Stimulated activated CD4-positive, alpha-beta T cell treated with anti-CD3 and anti-CD28 coated beads, Interleukin-2, amount 100 ng/mL, for 48 hours (primary cell): Measurements from ENCODE around the gene TRAPPC10.

Source experiments
- DNase-seq, 2 donors: peaks; one replicate each; pipeline ENCODE4 v3.0.0-alpha.2; 2020

The TRAPPC10 gene, protein sequence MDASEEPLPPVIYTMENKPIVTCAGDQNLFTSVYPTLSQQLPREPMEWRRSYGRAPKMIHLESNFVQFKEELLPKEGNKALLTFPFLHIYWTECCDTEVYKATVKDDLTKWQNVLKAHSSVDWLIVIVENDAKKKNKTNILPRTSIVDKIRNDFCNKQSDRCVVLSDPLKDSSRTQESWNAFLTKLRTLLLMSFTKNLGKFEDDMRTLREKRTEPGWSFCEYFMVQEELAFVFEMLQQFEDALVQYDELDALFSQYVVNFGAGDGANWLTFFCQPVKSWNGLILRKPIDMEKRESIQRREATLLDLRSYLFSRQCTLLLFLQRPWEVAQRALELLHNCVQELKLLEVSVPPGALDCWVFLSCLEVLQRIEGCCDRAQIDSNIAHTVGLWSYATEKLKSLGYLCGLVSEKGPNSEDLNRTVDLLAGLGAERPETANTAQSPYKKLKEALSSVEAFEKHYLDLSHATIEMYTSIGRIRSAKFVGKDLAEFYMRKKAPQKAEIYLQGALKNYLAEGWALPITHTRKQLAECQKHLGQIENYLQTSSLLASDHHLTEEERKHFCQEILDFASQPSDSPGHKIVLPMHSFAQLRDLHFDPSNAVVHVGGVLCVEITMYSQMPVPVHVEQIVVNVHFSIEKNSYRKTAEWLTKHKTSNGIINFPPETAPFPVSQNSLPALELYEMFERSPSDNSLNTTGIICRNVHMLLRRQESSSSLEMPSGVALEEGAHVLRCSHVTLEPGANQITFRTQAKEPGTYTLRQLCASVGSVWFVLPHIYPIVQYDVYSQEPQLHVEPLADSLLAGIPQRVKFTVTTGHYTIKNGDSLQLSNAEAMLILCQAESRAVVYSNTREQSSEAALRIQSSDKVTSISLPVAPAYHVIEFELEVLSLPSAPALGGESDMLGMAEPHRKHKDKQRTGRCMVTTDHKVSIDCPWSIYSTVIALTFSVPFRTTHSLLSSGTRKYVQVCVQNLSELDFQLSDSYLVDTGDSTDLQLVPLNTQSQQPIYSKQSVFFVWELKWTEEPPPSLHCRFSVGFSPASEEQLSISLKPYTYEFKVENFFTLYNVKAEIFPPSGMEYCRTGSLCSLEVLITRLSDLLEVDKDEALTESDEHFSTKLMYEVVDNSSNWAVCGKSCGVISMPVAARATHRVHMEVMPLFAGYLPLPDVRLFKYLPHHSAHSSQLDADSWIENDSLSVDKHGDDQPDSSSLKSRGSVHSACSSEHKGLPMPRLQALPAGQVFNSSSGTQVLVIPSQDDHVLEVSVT

DNA sequence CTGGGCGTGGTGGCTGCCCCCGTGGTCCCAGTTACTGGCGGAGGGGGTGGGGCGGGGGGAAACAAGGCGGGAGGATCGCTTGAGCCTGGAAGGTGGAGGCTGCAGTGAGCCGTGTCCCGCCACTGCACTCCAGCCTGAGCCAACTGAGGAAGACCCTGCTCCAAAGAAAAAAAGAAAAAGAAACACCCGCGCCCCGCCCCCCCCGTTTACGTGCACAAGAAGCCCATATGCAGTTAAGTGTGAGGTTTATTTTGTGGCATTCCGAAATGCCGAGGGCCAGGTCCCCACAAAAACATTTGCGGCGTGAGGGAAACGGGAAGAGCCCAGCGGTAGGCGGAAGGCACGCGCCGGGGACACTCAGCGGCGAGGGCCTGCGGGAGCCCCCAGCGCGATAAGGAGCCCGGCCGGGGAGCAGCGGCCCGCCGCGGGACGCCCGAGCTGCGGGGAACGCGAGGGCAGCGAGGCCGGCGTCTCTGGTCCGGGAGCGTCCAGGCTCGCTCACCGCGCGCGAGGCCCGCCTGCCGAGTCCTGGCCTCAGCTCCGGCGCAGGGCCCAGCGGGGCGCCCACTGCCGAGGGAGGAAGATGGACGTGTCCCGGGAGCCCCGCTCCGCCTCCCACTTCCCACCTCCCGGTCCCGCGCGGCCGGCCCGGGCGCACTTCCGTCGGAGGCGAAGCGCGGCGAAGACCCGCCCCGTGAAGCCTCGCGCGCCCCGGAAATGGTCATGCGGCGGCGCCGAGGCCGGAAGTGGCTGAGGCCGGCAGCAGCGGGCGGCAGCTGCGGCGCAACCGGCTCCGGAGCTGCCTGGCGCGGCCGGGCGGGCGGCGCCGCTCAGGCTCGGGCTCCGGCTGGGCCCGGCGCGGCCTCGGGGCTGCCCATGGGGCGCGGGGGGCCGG, at the start of gene TRAPPC10:
TRAPPC10 (plus strand) TSS at position 731 of the 895 bp plus-strand sequence. CDS start 185 bp downstream, outside the sequence.
- DNase-seq = peak; percentile 78 to 79

DNA sequence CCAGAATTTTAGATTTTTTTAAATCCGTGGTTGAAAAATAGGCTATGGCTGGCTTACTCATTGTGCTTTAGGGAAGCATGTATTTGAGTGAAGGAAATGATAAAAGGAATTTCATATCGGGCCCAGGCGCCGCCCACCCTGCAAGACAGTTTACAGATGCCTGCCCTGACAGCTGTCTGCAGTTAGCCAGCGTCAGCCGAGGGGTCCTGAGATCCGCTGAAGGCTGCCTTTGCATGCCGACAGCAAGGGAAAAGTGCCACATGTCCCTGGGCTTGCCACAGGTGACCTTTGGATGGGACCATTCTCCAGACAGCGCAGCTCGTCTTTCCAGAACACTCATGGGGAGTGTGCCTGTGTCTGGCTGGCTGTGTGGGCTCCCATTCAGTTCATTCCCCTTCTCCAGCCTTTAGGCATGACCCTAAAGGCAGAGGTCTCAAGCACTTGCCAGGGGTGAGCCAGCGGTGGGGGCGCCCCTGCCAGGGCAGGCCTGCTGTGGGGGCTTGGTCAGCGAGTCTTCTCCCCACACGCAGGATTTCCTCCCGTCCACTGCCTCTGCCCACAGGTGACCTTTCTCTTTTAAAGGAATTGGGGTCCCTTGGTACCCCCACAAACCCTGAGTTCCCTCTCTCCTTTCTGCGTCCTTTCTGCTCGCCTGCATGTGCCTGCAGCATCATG, 46.1 kb upstream of the TRAPPC10 start:
- DNase-seq = no peak

DNA sequence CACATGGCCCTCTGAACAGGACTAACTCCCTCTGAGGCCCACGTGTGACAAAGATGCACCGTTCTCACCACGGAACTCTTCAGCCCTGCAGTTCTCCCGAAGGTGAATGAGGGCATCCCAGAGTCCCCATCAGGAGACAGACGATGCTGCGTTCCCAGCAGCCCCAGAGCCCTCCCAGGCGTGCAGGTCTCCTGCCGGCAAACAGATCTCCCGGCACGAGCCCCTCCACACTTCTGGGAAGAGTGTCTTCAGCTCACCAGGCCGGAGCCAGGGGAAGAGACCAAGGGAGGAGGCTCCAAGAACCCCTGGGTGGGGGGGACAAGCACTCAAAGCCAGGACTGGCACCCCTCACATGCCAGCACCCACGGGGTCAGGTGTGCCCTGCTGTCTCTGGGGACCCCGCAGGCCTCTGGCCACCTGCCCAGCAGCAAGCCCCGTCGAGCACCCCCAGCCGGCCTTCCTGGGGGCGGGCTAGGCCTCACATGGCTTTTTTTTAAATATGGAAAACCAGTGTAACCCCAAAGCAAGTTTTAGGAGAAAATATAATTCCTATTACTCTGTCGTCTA, 45.1 kb upstream of the TRAPPC10 start:
- DNase-seq = no peak

DNA sequence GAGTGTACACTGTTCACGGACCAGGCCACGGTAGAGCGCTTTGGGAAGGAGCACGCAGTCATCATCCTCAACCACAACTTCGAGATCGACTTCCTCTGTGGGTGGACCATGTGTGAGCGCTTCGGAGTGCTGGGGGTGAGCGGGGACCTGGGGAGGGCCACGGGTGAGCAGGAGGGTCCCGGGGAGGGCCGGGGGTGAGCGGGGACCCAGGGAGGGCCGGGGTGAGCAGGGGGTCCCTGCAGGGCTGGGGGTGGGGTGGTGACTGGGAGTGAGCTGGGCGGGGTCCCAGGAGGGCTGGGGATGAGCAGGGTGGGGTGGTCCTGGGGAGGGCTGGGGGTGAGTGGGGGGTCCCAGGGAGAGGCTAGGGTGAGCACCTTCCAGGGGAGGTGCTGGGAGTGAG, 44.1 kb upstream of the TRAPPC10 start:
- no peak for DNase-seq

DNA sequence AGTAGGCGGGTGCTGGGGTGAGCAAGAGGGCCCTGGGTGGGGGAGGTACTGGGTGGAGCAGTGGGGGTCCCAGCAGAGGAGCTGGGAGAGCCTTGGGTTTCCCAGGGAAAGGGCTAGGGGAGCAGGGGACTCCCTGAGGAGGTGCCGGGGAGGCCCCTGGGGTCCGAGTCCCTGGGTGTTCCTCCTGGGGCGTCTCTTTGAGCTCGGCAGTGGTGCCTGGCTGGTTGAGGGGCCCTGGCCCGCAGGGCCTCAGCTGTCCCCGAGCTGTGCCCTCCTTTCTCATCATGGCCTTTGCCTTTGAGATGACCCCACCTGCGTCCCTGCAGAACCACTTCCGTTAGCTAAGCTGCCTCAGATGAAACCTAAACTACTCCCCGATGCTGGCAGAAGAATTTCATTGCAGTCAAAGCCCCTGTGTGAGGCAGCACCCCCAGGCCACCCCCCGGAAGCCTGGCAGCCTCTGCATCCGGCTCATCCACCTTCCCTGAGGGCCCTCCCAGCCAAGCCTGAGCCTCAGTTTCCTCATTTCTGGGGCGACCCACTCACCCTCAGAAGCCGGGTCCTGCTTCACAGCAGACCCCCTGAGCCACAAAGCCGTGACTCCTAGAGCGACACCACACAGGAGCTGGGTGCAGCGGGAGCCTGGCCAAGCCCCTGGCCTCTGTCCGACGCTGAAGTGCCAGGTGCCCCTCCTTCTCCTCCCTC, 43.5 kb upstream of the TRAPPC10 start:
- no peak for DNase-seq

DNA sequence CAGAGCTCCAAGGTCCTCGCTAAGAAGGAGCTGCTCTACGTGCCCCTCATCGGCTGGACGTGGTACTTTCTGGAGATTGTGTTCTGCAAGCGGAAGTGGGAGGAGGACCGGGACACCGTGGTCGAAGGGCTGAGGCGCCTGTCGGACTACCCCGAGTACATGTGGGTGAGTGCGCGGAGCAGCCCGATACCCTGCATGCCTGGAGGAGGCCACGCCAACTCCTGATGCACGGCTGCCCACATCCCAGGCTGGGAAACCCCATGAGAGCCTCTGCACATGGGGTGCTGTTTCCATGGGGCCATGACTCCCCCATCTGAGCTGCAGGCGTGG, 43.0 kb upstream of the TRAPPC10 start:
- DNase-seq = no peak

DNA sequence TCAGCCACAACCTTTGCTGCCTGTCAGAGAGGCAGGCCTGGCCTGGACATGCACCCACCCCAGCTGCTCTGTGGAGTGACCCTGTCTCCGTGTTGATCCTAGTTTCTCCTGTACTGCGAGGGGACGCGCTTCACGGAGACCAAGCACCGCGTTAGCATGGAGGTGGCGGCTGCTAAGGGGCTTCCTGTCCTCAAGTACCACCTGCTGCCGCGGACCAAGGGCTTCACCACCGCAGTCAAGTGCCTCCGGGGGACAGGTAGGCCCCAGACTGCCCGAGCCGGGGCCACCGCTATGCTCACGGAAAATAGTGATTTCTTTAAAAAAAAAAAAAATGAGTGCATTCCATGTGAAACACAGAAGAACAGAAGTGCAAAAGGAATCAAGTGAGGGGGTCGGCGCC, 41.6 kb upstream of the TRAPPC10 start:
- no peak for DNase-seq

DNA sequence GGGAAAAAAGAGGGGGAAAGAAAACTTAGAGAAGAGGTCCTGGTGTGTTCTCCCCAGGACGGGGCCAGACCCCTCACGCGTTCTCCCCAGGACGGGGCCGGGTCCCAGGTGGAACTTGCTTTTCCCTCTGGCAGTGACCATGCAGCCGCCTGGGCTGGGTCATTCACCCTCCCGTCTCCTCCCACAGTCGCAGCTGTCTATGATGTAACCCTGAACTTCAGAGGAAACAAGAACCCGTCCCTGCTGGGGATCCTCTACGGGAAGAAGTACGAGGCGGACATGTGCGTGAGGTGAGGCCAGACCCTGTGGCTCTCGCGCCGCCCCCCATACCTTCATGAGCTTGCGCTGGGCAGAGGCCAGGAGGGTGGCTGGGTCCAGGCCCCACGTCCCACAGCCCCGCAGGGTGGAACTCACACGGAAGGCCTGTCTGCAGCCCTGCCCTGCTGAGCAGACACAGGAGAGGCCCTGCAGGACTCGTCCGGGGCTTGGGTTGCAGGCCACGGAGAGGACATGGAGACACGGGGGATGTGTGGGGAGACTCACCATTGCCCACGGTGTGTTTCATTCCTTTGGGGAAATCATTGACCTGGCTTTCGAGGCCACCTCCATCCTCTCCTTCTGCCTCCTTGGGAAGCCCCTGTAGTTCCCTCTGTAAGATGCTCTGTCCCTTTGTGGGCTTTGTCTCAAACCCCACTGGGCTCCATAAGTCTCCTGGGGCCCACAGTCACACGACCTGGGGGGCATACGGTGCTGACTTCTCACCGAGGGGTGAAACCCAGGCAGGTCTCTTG, 40.7 kb upstream of the TRAPPC10 start:
- no peak for DNase-seq

DNA sequence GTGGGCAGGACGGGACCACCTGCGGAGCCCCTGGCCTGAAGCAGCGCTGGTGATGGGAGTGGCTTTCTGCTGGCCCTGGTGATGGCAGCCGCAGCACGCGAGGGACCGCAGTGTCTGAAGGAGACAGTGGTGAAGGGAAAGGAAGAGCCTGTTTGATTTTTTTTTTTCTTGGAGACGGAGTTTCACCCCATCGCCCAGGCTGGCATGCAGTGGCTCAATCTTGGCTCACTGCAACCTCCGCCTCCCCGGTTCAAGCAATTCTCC, 40.2 kb upstream of the TRAPPC10 start:
- no peak for DNase-seq

DNA sequence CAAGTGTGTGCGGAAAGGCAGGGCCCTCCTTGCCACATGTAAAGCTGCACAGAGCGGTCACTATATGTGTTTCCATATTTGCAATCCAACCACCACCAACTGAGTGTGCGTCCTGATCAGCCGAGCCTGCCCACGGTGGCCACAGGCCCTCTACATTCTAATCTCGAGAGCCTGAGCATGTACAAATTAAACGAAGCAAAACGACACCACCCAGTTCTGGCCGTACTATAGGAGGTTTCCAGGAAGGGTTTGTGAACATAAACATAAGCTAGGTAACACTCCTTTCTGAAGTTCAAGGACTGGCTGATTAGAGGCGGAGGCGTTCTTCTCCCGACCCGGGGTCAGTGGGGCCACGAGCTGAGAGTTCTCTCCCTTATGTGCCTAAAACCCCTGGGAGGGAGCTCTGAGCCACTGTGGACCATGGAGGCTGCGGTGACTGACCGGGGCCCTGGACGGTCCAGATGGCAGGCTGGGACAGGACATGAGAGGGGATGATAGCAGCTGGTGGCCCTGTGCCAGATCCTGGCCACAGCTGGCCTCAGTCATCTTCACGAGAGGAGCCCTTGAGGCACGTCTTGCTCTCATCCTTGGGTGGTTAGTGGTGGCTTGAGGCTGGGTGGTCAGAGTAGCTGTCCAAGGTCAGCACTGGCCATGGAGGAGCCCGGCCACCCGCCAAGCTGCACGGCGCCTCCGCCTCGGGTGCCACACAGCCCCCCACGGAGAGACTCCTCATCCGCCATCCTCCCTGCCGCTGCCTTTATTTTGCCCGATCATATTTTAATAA, 39.1 kb upstream of the TRAPPC10 start:
- no peak for DNase-seq

DNA sequence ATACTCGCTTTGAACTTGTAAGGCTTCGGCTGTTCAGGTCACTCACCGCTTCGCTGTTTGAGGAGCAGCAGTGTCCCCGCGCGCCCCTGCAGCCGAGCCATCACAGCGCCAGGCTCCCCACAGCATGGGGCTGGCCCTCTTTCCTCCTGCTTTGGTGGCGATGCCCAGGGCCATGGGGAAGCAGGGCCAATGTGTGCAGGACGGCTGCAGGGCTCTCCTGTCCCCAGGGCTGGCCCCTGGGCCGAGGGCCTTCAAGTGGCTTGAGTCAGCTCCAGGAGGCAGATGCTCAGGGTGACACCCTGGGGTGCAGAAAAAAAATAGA, 38.5 kb upstream of the TRAPPC10 start:
- DNase-seq = no peak

DNA sequence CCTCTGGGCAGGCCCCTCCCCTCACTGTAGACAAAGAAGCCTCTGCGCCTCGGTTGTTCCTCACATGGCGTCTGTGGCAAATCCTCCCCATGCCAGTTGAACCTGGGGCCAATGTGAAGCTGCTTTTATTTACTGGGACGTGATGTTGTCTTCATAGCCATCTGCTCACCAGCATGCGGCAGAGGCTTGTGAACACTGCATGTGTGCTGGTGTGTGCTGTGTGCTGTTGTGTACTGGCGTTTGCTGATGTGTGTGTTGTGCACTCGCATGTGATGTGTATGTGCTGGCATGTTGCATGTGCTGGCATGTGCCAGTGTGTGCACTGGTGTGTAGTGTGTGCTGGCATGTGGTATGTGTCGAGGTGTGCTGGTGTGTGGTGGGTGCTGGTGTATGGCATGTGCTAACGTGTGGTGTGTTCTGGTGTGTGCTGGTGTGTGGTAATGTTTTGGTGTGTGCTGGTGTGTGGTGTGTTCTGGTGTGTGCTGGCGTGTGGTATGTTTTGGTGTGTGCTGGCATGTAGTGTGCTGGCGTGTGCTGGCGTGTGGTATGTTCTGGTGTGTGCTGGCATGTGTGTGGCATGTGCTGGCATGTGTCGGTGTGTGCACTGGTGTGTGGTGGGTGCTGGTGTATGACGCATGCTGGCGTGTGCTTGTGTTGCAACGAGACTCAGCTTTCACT, 37.2 kb upstream of the TRAPPC10 start:
- DNase-seq = no peak

DNA sequence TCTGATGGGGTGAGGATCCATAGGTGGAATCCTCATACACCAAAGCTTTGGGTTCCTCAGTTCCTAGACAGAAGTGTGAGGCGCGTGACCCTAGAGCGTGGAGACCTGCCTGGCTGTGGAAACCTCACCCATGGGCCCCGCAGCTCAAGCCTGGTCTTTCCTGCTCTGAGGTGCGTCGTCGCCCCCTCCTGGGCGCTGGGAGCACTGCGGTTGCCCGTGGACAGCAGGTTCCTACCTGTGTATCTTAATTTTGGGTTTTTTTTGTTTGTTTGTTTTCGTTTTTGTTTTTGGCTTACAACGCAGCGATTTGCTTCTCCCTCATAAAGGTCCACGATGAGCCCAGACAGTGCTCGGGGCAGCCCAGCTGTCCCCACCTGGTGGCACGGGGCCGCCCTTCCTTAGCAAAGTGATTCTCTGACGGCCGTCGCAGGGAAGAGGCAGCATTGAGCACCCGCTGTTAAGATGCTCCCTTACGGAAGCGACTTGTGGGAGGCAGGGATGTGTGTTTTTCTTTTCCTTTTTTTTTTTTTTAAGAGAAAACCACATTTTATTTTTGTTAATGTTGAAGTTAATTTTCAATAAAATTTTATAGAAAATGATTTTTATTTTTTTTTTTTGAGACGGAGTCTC, 36.5 kb upstream of the TRAPPC10 start:
- DNase-seq = peak; percentile 80 to 81

DNA sequence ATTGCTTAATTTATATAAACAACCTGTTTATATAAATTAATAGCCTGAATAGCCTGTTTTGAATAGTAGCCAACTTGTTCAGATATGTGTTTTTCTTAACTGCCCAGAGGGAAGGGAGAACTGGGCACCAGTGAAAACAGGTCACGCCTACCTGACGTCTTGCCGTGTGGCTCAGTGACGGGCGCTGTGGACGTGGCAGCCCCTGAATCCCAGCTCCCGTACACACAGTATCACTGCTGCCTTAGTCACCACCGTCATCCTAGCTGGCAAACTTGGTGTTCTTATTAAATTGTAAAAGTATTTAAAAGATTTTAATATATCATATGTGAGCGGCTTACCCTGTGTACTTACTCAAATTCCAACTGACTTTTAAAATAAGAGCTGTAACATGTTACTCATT, 35.4 kb upstream of the TRAPPC10 start:
- DNase-seq = no peak

DNA sequence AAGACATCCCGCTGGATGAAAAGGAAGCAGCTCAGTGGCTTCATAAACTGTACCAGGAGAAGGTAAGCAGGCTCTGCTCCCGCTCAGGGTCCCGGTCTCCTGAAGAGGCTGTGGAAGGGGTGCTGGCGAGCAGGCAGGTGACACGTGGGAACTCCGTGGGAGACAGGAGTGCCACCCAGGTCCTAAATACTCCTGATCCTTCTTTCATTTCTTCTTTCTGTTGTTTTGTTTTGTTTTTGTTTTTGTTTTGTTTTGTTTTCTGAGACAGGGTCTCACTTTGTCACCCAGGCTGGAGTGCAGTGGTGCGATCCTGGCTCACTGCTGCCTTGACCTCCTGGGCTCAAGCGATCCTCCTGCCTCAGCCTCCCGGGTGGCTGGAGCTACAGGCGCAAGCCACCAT, 34.0 kb upstream of the TRAPPC10 start:
- DNase-seq = no peak

DNA sequence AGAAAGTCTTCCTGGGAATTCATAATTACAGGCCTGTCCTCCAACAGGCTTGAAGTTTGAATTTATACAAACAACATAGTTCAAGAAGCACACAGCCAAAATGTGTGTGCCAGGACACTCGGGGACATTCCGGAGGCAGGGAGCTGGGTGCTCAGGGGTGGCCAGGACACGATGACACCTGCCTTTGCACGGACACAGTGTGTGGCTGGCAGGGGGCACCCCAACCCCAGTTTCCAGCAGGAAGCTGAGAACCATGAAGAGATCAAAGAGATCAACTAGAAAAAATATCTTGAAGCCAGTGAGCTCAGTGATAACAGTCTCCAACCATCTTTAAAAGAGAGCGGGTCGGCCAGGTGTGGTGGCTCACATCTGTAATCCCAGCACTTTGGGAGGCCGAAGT, 32.5 kb upstream of the TRAPPC10 start:
- DNase-seq = no peak

DNA sequence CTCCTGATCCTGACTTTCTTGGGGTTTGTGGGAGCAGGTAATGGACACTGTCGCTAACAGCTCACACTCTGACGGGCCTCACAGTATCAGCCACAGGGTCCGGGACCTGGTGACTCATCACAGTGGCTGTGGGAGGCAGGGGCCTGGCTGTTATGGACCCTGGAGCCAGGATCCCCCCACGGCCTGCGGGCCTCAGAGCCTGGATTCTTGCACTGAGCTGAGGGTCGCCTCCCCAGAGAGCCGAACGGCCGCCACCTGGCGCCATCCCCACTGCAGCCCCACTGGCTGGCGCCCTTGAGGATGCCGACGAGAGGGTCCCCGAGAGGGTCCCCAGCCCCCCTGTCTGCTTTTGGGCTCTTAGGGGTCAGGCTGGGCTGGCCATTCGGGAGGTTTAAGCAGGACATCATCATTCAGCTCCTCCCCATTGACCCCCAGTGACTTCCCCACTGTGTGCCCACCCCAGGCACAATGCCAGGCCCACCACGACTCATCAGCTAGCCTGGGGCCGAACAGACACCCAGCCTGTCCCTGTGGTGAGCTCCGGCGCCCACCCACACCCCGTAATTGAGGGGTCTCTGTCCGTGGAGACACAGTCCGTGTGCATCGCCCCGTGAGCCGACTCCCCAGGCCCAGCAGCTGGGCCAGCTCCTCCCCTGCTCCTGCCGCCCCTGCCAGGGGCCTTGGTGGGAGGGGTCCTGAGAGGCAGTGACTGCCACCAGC, 30.8 kb upstream of the TRAPPC10 start:
- DNase-seq = no peak

DNA sequence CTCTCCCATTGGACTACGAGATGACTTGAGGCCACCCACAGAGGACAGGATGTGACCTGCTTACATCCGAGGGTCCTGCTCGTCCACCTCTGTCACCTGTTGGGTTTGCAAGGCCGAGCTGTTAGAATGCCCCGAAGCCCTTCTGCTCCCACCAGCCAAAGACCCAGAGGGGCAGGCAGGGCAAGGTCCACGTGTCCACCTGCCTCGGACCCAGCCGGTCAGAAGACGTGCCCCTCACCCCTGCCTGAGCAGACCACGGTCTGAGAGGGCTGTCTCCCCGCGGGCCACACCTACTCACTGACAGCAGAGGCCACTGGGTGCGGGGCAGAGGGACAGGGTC, 30.3 kb upstream of the TRAPPC10 start:
- no peak for DNase-seq
